Putamen (tissue), 1 donor: ENCODE measurements around the gene NUMA1.

Source experiments
- DNase-seq: peaks from one replicate; pipeline ENCODE4 v3.0.0-alpha.2; 2016; ENCODE audit warnings: low spot score

Gene NUMA1

GRCh38 chr11:71955898-71956456, 124.4 kb downstream of the NUMA1 start:
- DNase-seq, result no peak
